Astrocyte of the cerebellum (primary cell): Measurements from ENCODE around the gene ATP6V1E1.

Experiments used
- DNase-seq: peaks from one replicate; pipeline ENCODE4 v3.0.0-alpha.2; 2011; ENCODE audit warnings: low read depth
- H3K4me3 ChIP-seq: 2 replicates; pipeline ENCODE4 v1.5.1; 2011; ENCODE audit warnings: mild to moderate bottlenecking, low read depth, low read length, moderate library complexity
- CTCF ChIP-seq: IDR thresholded peaks from 2 replicates; pipeline ENCODE4 v1.5.1; 2012; ENCODE audit warnings: low read length, low read depth, moderate library complexity, mild to moderate bottlenecking; ENCODE audit errors: missing control alignments
- in situ Hi-C: cut with HindIII; loops from 2 replicates; pipeline ENCODE4 v1.10.0; 2017; ENCODE audit warnings: low sequenced_read_pairs

The ATP6V1E1 gene

GRCh38 chr22:17613280-17613679 lies 15.3 kb downstream of the ATP6V1E1 start:
- in situ Hi-C loops, result no loop called here
- H3K4me3 ChIP-seq, result no peak overlapping the region
- no peak for DNase-seq
- no peak for TF ChIP-seq CTCF

- H3K4me3 ChIP-seq, result no peak overlapping the region
- DNase-seq, result no peak
- TF ChIP-seq CTCF, result no peak
- in situ Hi-C loops, result no loop called here
Measured at GRCh38 chr22:17612057-17612456, 16.5 kb downstream of the ATP6V1E1 start.

GRCh38 chr22:17607891-17608521 lies 20.5 kb downstream of the ATP6V1E1 start:
- in situ Hi-C loops, result no loop called here
- no peak for DNase-seq
- H3K4me3 ChIP-seq, result no peak overlapping the region
- TF ChIP-seq CTCF, result no peak

- no peak overlapping the region for H3K4me3 ChIP-seq
- no peak for DNase-seq
- in situ Hi-C loops, result no loop called here
- no peak for TF ChIP-seq CTCF
Measured at GRCh38 chr22:17606496-17606895, 22.1 kb downstream of the ATP6V1E1 start.

GRCh38 chr22:17603668-17604067 lies 24.9 kb downstream of the ATP6V1E1 start:
- in situ Hi-C loops, result no loop called here
- H3K4me3 ChIP-seq, result no peak overlapping the region
- no peak for DNase-seq
- no peak for TF ChIP-seq CTCF

GRCh38 chr22:17601031-17601430 lies 27.5 kb downstream of the ATP6V1E1 start:
- H3K4me3 ChIP-seq, result no peak overlapping the region
- no peak for TF ChIP-seq CTCF
- no peak for DNase-seq
- in situ Hi-C loops, result no loop called here
